Bronchial epithelial cell (primary cell): ENCODE measurements around the gene UBE2G1. TPM values are rescaled to one million over a fixed set of nuclear protein-coding genes. Genes with fewer than 3 reads are reported as not detected.

Experiments used
- DNase-seq: peaks from one replicate; pipeline ENCODE4 v3.0.0-alpha.2; 2010; ENCODE audit warnings: low read depth
- FAIRE-seq: peaks from 2 replicates; lab custom pipeline; 2011; peaks lifted over from hg19 to GRCh38; lab: Jason Lieb, UNC
- H3K27me3 ChIP-seq: 2 replicates; pipeline ENCODE4 v1.5.1; 2011; ENCODE audit warnings: low read length; ENCODE audit not compliant: control insufficient read depth, insufficient read depth
- H3K36me3 ChIP-seq: 2 replicates; pipeline ENCODE4 v1.5.1; 2011; ENCODE audit warnings: low read length; ENCODE audit not compliant: control insufficient read depth, insufficient read depth
- H3K4me3 ChIP-seq: 2 replicates; pipeline ENCODE4 v1.5.1; 2011; ENCODE audit warnings: mild to moderate bottlenecking, low read depth, low read length, control low read depth
- CTCF ChIP-seq: IDR thresholded peaks from 2 replicates; pipeline ENCODE4 v1.5.1; 2011; ENCODE audit warnings: mild to moderate bottlenecking, moderate library complexity, low read length, control low read depth, inconsistent platforms; ENCODE audit not compliant: insufficient read depth, severe bottlenecking
- total RNA-seq: library from RNA; depleted of rRNA; stranded (reverse); fragments of >200 nt; gene quantifications from 2 replicates; pipeline ENCODE4 v1.2.1, GENCODE V29; 2014

UBE2G1 gene
- total RNA-seq, 1 donor from 2014 or later = 39.2 TPM

- Histone ChIP-seq H3K27me3 (no peaks in the 10 kb centered on the region), H3K36me3 (no peaks in the 10 kb centered on the region), H3K4me3 (no peak overlapping the region)
- DNase-seq (no peak), FAIRE-seq (no peak)
- TF ChIP-seq CTCF = no peak
These were observed 53.0 kb downstream of the UBE2G1 start for GRCh38 chr17:4313221-4314114.

GRCh38 chr17:4310354-4311060 lies 56.0 kb downstream of the UBE2G1 start:
- DNase-seq = no peak
- FAIRE-seq = no peak
- TF ChIP-seq CTCF = no peak

GRCh38 chr17:4309897-4310296 lies 56.6 kb downstream of the UBE2G1 start:
- H3K27me3 ChIP-seq = no peaks in the 10 kb centered on the region
- no peak overlapping the region for H3K4me3 ChIP-seq
- DNase-seq = no peak
- TF ChIP-seq CTCF = no peak
- H3K36me3 ChIP-seq = peaks cover 2% of the 10 kb centered on the region
- no peak for FAIRE-seq

More at GRCh38 chr17:4310354-4311060, 56.0 kb downstream of the UBE2G1 start:
- Histone ChIP-seq H3K4me3 (no peak overlapping the region), H3K36me3 (peaks cover 2% of the 10 kb centered on the region), H3K27me3 (no peaks in the 10 kb centered on the region)

- Histone ChIP-seq H3K36me3 (peaks cover 4% of the 10 kb centered on the region), H3K27me3 (no peaks in the 10 kb centered on the region), H3K4me3 (no peak overlapping the region)
- TF ChIP-seq CTCF = no peak
- no peak for FAIRE-seq
- DNase-seq = no peak
These were observed 59.1 kb downstream of the UBE2G1 start for GRCh38 chr17:4307179-4307930.

GRCh38 chr17:4305224-4305623 lies 61.3 kb downstream of the UBE2G1 start:
- FAIRE-seq (no peak), DNase-seq (no peak)
- Histone ChIP-seq H3K36me3 (peaks cover 12% of the 10 kb centered on the region), H3K4me3 (no peak overlapping the region), H3K27me3 (no peaks in the 10 kb centered on the region)
- TF ChIP-seq CTCF = no peak
